DOHH2 (cell line): ENCODE data around the gene KCNK17.

Experiments
- H3F3A ChIP-seq: fragments of 200-600 bp; sonication (generic), shearing (Covaris generic); 2 replicates; pipeline ENCODE4 v1.6.0; 2016; ENCODE audit warnings: antibody characterized with exemption, mild to moderate bottlenecking; ENCODE audit not compliant: control insufficient read depth, insufficient read depth
- H3K27ac ChIP-seq: fragments of 200-600 bp; sonication (generic); 2 replicates; pipeline ENCODE4 v1.5.1; 2014; ENCODE audit warnings: low read depth, mild to moderate bottlenecking, low read length, moderate library complexity
- H3K27me3 ChIP-seq: fragments of 200-600 bp; sonication (generic); 2 replicates; pipeline ENCODE4 v1.6.1; 2014; ENCODE audit warnings: mild to moderate bottlenecking, low read length, mixed read lengths; ENCODE audit not compliant: control insufficient read depth
- H3K36me3 ChIP-seq: fragments of 200-600 bp; sonication (generic); 2 replicates; pipeline ENCODE4 v1.6.1; 2014; ENCODE audit warnings: mild to moderate bottlenecking, low read length, moderate library complexity, mixed read lengths; ENCODE audit not compliant: control insufficient read depth
- H3K4me1 ChIP-seq: fragments of 200-600 bp; sonication (generic); 2 replicates; pipeline ENCODE4 v1.6.1; 2014; ENCODE audit warnings: mild to moderate bottlenecking, low read length, mixed read lengths; ENCODE audit not compliant: control insufficient read depth
- H3K4me2 ChIP-seq: fragments of 200-600 bp; sonication (generic); 2 replicates; pipeline ENCODE4 v1.6.0; 2014; ENCODE audit warnings: mild to moderate bottlenecking, low read length, moderate library complexity
- H3K4me3 ChIP-seq: fragments of 200-600 bp; sonication (generic); 2 replicates; pipeline ENCODE4 v1.5.1; 2014; ENCODE audit warnings: mild to moderate bottlenecking, low read length, mixed read lengths
- H3K79me2 ChIP-seq: fragments of 200-600 bp; sonication (generic); 2 replicates; pipeline ENCODE4 v1.6.1; 2014; ENCODE audit warnings: mild to moderate bottlenecking, low read length, mixed read lengths; ENCODE audit not compliant: control insufficient read depth
- H3K9me2 ChIP-seq: fragments of 200-600 bp; sonication (generic); replicated peaks from 2 replicates; pipeline ENCODE4 v1.6.1; 2014; ENCODE audit warnings: mild to moderate bottlenecking, low read length, mixed read lengths; ENCODE audit not compliant: control insufficient read depth
- H3K9me3 ChIP-seq: fragments of 200-600 bp; sonication (generic); 2 replicates; pipeline ENCODE4 v1.6.1; 2014; ENCODE audit warnings: antibody characterized with exemption, low read length, mixed read lengths; ENCODE audit not compliant: control insufficient read depth, insufficient read depth
- H4K20me1 ChIP-seq: fragments of 200-600 bp; sonication (generic); 2 replicates; pipeline ENCODE4 v1.6.0; 2014; ENCODE audit warnings: low read depth, mild to moderate bottlenecking, antibody characterized with exemption, low read length, moderate library complexity; ENCODE audit not compliant: control insufficient read depth, insufficient read depth
- CTCF ChIP-seq: fragments of 200-600 bp; sonication (generic); IDR thresholded peaks from one replicate; pipeline ENCODE4 v1.5.1; 2014; ENCODE audit warnings: antibody characterized with exemption, mild to moderate bottlenecking, low read depth, low read length; ENCODE audit not compliant: poor library complexity, severe bottlenecking
- EZH2phosphoT487 ChIP-seq: fragments of 200-600 bp; sonication (generic); IDR thresholded peaks from 2 replicates; pipeline ENCODE4 v1.6.1; 2017; ENCODE audit warnings: borderline replicate concordance, mild to moderate bottlenecking, antibody characterized with exemption, low read length, moderate library complexity, mixed read lengths

Gene KCNK17

GRCh38 chr6:39282774-39283173 lies 31.4 kb downstream of the KCNK17 start:
- Histone ChIP-seq H3K9me3 (no peaks in the 10 kb centered on the region), H3K9me2 (no peaks in the 10 kb centered on the region), H3K4me2 (no peak overlapping the region), H3K79me2 (no peaks in the 10 kb centered on the region), H4K20me1 (no peaks in the 10 kb centered on the region), H3K4me3 (no peak overlapping the region), H3F3A (no peaks in the 10 kb centered on the region), H3K27ac (no peak overlapping the region), H3K27me3 (no peaks in the 10 kb centered on the region), H3K36me3 (no peaks in the 10 kb centered on the region), H3K4me1 (no peaks in the 10 kb centered on the region)
- TF ChIP-seq CTCF (no peak), EZH2phosphoT487 (no peak)

GRCh38 chr6:39281312-39281980 lies 32.8 kb downstream of the KCNK17 start:
- H3K4me1 ChIP-seq = no peaks in the 10 kb centered on the region
- H4K20me1 ChIP-seq = no peaks in the 10 kb centered on the region
- H3K9me3 ChIP-seq = no peaks in the 10 kb centered on the region
- no peak overlapping the region for H3K27ac ChIP-seq
- H3K27me3 ChIP-seq = no peaks in the 10 kb centered on the region
- H3K4me3 ChIP-seq = no peak overlapping the region
- no peak for TF ChIP-seq CTCF
- no peak for TF ChIP-seq EZH2phosphoT487
- no peaks in the 10 kb centered on the region for H3K9me2 ChIP-seq
- no peaks in the 10 kb centered on the region for H3K79me2 ChIP-seq
- H3K36me3 ChIP-seq = no peaks in the 10 kb centered on the region
- no peaks in the 10 kb centered on the region for H3F3A ChIP-seq
- H3K4me2 ChIP-seq = no peak overlapping the region

- Histone ChIP-seq H3K4me1 (no peaks in the 10 kb centered on the region), H3K4me2 (no peak overlapping the region), H3K36me3 (no peaks in the 10 kb centered on the region), H4K20me1 (no peaks in the 10 kb centered on the region), H3K79me2 (no peaks in the 10 kb centered on the region), H3K27me3 (no peaks in the 10 kb centered on the region), H3K4me3 (no peak overlapping the region), H3K9me3 (no peaks in the 10 kb centered on the region), H3K9me2 (no peaks in the 10 kb centered on the region), H3F3A (no peaks in the 10 kb centered on the region), H3K27ac (no peak overlapping the region)
- TF ChIP-seq CTCF (no peak), EZH2phosphoT487 (no peak)
Observed at GRCh38 chr6:39280247-39280731, 33.9 kb downstream of the KCNK17 start.
